Activated effector memory CD4-positive, alpha-beta T cell treated with anti-CD3 and anti-CD28 coated beads, Interleukin-2, amount 50 U/mL, for 16 hours (primary cell): Measurements from ENCODE around the gene KLK7.

Experiments
- DNase-seq: peaks from one replicate; pipeline ENCODE4 v3.0.0-alpha.2; 2020

KLK7 gene

DNA sequence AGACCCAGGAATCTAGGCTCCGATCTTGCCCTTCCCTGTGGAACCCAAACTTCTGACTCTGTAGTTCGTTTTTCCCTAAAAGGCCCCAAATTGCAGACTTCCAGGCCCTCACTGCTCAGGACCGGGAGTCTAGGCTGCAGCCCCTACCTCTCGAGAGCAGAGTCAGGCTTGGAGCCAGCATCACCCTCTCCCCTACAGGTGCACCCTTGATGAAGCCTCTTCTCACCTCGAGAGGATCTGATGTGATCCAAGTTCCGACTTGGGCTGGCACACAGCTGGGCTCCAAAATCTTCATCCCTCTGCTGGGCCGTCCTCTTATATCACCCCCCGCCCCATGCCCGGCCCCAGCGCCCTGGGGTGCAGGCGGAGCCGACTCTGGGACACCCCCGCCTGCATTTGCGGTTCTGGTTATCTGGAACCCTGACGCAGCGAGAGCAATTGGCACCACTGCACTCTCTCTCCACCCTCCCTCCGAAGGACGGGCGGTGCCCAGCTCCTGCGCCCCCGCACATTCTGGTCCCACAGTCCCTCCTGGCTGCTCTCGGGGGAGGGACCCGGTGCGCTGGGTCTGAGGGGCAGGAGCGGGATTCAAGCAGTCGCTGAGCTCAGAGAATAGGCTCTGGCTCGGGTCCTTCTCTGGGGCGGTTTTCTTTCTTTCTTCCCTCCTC, at the start of gene KLK7:
TSS of gene KLK7 (minus strand) at position 293 of the 668 bp plus-strand sequence. CDS start 1,518 bp downstream, outside the sequence.
- no peak for DNase-seq

DNA sequence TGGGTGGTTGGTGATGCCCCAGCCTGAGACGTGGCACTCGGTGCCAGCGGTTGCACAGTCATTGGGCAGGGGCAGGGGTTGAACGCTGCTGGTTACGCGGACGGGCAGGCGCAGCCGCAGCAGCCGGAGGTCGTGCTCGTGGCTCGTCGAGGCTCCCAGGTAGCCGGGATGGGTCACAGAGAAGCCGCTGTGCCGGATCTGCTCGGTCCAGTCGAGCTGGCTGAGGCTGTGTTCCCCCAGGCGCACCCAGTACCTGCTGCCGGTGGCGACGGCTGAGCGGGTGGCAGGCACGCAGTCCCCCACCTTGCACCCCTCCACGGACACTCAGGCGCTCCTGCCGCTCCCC, 48.1 kb upstream of the KLK7 start:
- DNase-seq: no peak

DNA sequence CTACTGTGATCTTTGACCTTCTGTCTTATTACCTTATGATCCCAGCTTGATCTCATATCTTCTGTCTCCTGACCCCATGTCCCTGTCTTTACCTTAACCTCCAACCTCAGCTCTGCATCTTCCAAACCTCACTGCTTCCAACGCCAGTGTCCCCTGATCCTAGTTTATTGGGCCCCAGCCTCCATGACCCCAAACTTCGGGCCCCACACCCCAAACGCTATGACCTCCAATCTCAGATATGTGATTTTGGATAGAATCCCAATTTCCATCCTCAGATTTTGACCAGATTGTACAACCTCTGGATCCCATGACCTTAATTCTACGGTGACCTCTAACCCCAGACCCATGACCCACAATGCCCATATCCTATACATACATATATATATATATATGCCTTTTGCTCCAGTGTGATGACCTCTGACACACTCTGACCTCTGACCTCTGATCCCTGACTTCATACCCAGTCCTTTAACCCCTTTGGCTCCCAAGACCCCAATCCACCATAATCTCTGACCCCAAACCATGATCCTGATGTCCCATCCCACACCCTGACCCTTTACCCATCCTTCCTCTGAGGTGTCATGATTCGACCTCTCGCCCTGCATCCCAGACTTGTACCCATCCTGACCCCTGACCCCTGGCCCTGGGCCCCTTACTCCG, 47.6 kb upstream of the KLK7 start:
- DNase-seq: no peak

DNA sequence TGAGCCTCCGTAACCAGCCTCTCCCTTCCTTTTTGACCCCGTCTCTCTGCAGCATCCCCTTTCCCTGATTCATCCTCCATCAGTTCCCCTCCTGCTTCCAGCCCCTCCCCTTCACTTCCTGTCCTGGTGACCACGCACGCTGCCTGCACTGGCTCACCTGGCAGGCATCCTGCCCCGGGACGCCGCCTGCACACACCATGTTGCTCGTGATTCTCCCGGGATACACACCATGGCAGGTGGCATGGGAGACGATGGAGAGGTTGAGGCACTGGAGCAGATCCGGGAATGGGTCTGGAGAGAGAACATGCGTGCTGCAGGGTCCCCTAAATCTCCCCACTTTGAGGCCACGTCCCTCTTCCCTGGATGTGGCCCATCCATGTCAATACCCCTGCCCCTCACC, 46.9 kb upstream of the KLK7 start:
- DNase-seq: no peak

DNA sequence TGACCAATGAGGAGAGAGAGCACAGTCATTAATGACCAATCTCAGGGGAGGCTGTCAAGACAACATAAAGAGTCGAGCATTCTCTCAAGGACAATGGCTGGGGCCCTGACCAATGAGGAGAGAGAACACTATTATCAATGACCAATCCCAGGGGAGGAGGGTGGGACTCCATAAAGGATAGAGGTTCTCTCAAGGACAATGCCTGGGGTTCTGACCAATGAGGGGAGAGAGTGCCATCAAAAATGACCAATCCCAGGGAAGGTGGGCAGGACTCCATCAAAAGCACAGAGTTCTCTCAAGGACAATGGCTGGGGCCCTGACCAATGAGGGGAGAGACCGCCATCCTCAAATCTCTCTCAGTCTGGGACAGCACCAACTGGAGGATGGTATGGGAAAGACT, 46.0 kb upstream of the KLK7 start:
- no peak for DNase-seq

DNA sequence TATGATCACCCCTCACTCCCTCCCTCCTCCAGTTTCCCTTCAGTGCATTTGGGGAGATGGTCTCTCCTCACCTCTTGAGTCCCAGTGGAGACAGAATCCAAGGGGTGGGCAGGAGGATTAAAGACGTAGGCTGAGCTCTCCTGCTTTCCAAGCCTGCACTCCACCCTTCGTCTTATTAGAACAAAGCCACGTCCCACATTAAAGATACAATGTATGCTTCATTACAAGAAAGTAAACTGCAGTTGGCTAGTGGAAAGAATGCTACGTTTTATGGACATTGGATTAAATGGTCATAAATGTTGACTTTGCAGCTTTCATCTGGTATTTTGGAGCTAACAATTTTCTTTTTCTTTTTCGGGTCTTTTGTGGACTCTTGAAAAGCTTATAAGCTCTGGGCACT, 44.2 kb upstream of the KLK7 start:
- no peak for DNase-seq

DNA sequence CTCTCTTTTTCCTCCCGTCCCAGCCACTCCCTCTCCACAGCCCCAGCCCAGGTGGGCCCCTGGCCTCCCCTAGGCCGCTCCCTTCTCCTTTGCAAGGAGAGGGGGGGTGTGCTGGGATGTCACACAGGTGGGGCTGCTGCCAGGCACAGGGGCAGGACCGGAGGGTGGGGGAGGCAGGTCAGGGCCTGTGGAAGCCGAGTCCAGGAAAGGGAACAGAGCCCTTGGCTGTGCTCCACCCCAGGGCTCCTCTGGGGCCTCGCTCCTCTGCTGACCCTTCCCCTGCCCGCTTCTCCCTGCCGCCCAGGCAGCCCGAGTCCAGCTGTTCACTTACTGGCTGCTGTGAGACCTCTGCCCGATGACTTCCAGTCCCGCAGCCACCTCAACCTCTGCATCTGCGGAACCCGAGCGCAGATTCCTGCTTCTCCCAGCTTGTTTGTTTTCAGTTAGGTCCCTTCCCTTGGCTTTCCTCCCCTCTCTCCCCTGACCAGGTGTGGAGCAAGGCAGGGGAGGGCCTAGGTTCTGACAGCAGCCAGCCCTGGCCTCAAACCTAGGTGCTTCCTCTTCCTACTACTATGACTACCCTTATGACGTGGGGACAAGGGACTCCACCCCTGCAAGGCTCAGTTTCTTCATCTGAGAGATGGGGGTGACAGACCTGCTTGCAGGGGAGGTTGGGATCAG, 43.5 kb upstream of the KLK7 start:
- DNase-seq: no peak

DNA sequence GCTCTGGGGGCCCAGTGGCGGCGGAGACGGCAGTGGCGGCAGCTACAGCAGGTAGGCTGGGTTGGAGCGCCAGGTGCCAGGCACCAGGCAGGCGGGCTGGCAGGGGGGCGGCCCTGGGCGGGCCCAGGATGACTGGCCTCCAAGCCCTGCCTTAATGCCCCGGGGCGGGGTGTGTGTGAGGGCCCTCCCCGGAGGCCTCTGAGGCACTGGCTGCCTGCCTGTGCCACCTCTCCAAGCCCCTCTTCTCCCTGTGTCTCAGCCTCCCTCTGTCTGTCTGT, 42.8 kb upstream of the KLK7 start, which contains the start of gene KLK11:
TSS of gene KLK11 (minus strand) at position 63 of the 278 bp plus-strand sequence. CDS start 985 bp downstream, outside the sequence.
- DNase-seq: no peak

DNA sequence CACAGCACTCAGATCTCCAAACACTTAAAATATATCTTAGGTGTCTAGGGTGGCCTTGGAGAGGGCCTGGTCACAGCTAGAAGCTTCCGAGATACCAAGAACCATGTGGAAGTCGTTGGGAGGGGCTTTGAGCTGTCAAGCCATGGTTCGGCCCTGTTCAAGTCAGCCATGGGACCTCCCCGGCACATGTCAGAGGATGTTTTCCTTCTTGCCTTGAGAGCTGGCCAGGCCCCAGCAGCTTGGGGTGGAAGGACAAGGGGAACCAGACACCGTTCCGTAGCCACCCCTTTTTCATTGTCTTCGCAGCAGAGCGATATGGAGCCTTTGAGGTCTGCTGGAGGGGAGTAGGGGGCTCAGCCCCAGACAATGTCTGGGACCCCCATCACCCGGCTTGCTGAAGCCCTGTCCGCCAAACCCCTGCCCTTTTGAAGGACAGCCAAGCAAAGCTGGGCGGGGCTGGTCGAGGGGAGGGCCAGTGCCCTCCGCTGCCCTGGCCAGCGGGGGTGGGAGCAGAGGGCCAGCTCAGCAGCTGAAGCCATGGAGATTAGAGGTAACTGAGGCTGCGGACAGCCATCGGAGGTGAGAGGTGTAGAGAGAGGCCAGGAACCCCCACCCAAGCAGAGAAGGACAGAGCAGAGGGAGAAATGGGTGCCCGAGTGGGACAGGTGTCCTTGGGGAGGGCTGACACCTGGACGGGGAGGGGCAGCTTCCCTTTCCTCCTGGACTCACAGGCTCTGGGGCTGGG, 42.3 kb upstream of the KLK7 start:
- no peak for DNase-seq

DNA sequence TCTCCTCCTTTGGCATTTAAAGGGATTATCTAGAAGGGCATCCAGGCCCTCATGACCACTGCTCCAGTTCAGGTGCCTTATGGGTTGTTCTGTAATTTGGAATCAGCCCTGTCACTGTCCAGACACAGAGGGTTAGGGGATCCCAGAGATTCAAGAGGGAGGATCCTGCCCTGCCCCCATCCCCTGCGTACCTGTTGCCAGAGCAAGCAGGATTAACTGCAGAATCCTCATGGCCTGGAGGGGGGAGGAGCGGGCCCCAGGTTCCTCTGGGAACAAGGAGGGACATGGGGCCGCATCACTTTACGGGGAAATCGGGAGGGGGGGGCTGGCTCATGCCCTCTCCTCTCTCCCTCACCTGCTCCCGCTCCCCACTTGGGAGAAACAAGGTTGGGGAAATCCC, 41.7 kb upstream of the KLK7 start:
- DNase-seq: no peak

DNA sequence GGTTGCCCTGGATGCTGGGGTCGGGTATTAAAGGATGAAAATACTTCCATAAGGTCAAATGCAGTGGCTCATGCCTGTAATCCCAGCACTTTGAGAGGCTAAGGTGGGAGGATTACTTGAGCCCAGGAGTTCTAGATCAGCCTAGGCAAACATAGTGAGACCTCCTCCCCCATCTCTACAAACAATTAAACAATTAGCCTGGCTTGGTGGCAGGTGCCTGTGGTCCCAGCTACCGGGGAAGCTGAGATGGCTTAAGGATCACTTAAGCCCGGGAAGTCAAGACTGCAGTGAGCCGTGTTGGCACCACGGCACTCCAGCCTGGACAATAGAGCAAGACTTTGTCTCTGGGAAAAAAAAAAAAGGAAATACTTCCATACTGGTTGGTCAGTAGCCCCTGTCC, 41.2 kb upstream of the KLK7 start:
- no peak for DNase-seq

DNA sequence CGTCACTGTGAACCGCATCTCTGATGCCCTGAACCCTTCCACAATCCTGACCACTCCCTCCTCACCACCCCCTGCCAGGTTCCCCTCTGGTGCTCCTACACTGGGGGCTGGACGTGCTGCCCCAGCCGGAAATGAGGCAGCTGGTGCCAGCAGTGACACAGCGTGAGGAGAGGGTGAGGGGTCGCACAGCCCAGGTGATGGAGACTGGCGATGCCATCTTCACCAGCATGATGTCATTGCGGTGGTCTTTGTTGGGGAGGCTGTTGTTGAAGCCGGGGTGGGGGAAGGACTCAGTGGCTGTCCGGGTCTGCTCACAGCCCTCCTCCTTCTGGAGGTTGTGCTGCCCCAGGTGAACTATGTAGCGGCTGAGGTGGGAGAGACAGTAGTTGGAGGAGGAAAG, 40.2 kb upstream of the KLK7 start:
- no peak for DNase-seq

DNA sequence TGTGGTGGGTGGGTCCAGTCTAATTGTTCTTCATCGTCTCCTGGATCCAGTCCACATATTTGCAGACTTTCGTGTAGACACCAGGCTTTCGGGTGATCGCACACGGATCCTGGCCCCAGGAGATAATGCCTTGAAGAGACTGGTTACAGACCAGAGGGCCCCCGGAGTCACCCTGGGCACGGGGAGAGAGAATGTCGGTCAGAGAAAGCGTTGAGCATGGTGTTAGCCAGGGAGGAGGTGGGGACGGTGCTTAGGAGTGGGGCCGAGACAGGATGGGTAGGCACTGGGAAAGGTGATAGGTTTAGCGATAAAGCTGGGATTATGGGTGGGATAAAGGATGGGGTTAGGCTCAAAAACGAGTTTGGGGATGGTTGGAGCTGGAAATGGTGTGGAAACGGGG, 38.8 kb upstream of the KLK7 start:
- DNase-seq: no peak

DNA sequence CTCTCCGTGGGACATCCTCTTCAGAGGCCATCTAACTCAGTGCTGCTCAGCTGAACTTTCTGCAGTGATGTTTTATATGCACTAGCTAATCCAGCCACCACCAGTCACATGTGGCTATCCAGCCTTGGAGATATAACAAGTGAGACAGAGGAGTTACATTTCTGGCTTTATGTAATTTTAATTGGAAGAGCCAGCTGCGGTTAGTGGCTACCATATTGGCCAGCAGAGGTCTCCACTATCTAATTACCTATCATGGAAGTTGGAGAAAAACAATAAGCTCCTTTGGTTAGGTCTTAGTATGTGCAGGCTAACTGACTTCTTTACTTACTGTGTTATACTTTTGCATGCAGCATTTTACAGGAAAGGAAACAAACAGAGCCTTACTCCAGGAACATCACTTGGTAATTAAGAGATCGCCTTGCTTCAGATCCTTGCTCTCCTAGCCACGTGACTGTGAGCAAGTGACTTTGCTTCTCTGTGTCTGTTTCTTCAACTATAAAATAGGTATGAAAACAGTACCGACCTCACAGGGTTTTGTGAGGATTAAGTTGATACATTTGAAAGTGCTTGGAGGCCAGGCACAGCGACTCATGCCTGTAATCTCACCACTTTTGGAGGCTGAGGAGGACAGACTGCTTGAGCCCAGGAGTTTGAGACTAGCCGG, 37.4 kb upstream of the KLK7 start:
- DNase-seq: no peak

DNA sequence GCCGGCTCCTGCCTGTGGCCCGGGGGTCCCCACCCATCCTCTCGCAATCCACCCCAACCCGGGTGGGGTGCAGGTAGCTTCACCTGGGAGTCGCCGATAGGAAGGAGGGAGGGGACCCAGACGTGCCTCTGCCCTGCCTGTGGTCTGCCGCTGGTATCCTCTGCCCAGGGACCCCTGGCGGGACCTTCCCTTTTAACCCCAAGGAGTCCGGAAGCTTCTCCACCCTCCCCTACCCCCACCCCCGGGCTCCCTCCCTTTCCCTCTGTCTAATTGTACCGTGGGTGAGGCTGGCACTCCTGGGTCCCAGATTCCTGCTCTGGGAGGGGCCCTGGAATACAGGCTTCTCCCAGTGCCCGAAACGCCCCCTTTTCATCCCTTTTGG, 35.8 kb upstream of the KLK7 start, which contains the start of gene KLK10:
TSS of gene KLK10 (minus strand) at position 166 of the 382 bp plus-strand sequence. CDS start 579 bp downstream, outside the sequence.
- no peak for DNase-seq

DNA sequence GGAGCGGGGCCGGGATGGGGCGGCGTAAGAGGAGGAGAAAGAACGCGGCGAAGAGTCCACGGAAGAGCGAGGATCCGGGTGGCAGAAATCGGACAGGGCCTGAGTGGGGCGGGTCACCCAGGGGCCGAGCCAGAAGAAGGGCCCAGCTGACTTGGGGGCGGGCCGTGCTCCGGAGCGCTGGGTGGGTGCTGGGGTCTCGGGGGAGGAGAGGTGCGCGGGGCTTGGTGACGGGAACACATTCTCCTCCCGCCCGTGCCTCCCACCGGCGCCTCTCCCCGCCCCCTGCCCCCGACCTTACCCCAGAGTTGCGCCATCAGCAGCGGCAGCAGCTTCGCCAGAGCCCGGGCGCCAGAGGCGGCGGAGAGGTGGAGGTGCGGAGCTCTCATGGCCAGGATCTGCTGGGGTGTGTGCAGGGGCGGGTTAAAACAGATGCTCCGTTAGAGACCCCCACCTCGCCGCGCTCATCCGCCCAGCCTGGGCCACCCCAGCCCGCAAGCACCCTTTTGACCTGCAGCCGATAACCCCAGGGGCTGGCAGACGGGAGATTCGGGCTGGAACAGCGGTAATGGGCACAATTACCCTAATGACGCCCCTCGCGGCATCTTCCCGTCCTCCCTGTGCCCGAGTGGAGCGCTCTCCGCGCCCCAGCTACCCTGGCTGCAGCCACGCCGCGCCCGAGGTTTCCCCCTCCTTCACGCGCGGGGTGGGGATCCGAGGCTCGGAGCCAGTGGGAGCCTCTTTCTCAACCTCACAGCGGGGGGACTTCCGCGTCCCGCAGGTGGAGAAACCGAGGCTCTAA, 35.2 kb upstream of the KLK7 start:
- DNase-seq: no peak

DNA sequence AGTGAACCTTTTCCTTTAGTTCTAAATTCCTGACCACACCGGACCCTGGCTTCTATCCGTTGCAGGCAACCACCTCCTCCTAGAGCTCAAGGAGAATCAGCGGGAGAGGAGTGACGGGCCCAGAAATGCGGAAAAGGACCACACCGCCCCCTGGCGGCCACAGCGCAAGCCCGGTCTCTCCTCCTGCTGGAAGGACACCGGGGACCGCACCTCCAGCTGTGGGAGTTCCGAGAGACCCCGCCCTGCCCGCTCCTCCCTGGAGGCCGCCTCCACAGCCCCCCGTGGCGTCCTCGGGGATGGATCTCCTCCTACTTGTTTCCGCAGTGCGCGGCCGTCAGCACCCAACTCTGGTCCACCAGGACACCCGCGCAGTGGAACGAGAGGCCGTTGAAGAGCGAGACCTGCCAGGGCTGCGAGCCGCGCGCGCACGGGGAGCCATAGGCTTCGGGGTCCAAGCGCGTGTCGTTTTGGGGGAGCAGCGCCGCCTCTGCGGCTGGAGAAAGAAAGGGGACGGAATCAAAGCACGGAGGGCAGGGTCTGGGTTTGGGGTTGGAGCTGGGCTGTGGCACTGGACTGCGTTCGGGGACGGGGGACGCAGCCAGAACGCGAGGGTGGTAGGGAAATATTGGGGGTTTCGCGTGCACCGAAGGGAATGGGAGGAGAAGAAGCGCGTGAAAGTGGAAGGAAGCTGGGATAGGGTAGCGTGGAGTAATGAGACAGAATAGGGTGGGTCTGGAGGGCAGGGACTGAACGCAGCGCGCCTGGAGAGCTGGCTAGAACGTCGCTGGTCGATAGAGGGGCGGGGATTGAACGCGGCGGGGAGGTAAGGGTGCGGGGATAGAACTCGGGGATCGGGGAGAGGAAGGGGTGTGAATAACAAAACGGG, 33.3 kb upstream of the KLK7 start:
- peak; percentile 84 for DNase-seq

DNA sequence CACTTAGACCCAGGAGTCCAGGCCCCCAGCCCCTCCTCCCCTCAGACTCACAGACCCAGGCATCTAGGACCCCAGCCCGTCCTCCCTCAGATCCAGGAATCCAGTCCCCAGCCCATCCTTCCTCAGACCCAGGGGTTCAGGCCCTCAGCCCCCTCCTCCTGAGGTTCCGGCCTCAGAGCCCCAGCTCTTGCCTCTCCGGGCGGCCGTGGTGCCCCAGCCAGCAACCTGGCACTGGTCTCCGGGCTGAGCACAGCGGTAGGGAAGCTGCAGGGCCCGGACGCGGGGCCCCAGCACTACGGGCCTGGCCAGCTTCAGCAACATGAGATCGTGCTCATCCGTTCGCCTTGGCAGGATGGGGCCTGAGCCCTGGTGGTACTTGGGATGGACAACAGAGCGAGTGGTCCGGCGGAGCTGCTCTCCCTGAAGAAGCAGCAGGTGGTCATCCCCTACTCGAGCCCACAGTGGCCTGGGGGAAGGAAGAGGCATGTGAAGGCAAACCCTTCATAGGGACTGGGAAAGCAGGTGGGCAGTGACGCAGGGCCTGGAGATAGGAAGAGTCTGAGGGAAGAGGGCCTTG, 32.1 kb upstream of the KLK7 start:
- no peak for DNase-seq

DNA sequence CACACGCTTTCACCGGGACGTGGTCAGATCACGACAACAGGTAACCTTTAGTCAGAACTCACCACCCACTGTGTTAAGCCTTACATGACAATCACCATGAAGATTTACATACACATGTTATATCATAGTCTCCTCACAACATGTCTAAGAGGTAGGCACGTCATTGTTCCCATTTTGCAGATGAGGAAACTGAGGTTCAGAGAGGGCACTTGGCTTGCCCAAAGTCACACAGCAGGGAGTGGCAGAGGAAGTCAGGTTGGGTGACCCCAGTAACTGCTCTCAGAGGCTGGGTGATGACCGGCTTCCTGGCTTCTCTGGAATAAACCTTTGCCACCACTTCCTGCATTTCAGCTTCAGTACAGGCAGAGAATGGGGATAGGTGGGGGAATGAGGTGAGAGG, 30.5 kb upstream of the KLK7 start:
- no peak for DNase-seq

DNA sequence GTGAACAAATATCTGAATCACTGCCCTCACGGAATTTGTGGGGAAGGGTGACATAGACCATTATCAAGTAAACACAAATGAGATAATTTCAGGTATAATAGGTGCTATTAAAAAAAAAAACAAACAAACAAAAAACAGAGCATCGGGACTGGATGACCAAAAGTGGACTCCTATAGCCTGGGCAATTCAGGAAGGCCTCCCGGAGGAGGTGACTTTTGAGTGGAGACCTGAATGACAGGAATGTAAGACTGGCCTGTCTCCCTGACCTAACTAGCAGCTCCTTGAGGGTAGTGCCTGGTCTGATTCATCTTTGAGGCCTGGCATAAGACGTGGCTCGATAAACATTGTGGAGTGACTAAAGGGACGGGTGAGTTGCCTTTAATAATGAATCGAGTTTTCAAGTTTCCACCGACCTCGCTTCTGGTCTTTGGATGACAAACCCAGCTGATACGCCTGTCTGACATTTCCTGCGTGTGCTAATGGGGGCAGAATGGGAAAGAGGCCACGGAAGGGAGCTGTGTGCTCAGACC, 29.0 kb upstream of the KLK7 start:
- DNase-seq: no peak
